H9 (cell line): ENCODE measurements around the gene PDE4C. TPM values are rescaled to one million over a fixed set of nuclear protein-coding genes. Genes with fewer than 3 reads are reported as not detected.

Experiments used
- DNase-seq: peaks from one replicate; pipeline ENCODE4 v3.0.0-alpha.2; 2017
- H2AFZ ChIP-seq: one replicate; pipeline ENCODE4 v1.6.1; 2013; ENCODE audit warnings: mild to moderate bottlenecking, low read length, control low read depth, moderate library complexity
- H2AK5ac ChIP-seq: 2 replicates; pipeline ENCODE4 v1.6.1; 2013; ENCODE audit warnings: low read length, control low read depth, mixed read lengths; ENCODE audit not compliant: insufficient read length
- H2BK120ac ChIP-seq: one replicate; pipeline ENCODE4 v1.6.1; 2013; ENCODE audit warnings: low read depth, mild to moderate bottlenecking, low read length, control low read depth, inconsistent platforms; ENCODE audit not compliant: poor library complexity, severe bottlenecking
- H2BK12ac ChIP-seq: 2 replicates; pipeline ENCODE4 v1.6.1; 2013; ENCODE audit warnings: low read length, control low read depth, mixed read lengths, low read depth; ENCODE audit not compliant: insufficient read length
- H2BK15ac ChIP-seq: 2 replicates; pipeline ENCODE4 v1.6.1; 2013; ENCODE audit warnings: low read depth, low read length, control low read depth
- H2BK20ac ChIP-seq: one replicate; pipeline ENCODE4 v1.6.1; 2013; ENCODE audit warnings: low read depth, mild to moderate bottlenecking, low read length, control low read depth, inconsistent platforms; ENCODE audit not compliant: poor library complexity, severe bottlenecking
- H2BK5ac ChIP-seq: 2 replicates; pipeline ENCODE4 v1.6.1; 2013; ENCODE audit warnings: low read length, control low read depth, mixed read lengths; ENCODE audit not compliant: insufficient read length
- H3K14ac ChIP-seq: 2 replicates; pipeline ENCODE4 v1.6.1; 2013; ENCODE audit warnings: low read length, control low read depth; ENCODE audit not compliant: insufficient read depth
- H3K18ac ChIP-seq: 2 replicates; pipeline ENCODE4 v1.6.1; 2013; ENCODE audit warnings: low read depth, mild to moderate bottlenecking, mixed read lengths, low read length, control low read depth; ENCODE audit not compliant: insufficient read length
- H3K23ac ChIP-seq: 2 replicates; pipeline ENCODE4 v1.6.1; 2013; ENCODE audit warnings: low read length, control low read depth, mixed read lengths, low read depth; ENCODE audit not compliant: insufficient read length
- H3K23me2 ChIP-seq: 2 replicates; pipeline ENCODE4 v1.6.1; 2013; ENCODE audit warnings: low read depth, mild to moderate bottlenecking, mixed read lengths, low read length, control low read depth; ENCODE audit not compliant: insufficient read length, poor library complexity, severe bottlenecking
- H3K27ac ChIP-seq: 2 replicates; pipeline ENCODE4 v1.5.1; 2013; ENCODE audit warnings: low read length, control low read depth, mixed read lengths, low read depth; ENCODE audit not compliant: insufficient read length
- H3K27me3 ChIP-seq: 2 replicates; pipeline ENCODE4 v1.6.1; 2013; ENCODE audit warnings: low read length, control low read depth, inconsistent platforms; ENCODE audit not compliant: insufficient read depth
- H3K4ac ChIP-seq: 2 replicates; pipeline ENCODE4 v1.6.1; 2013; ENCODE audit warnings: low read depth, mild to moderate bottlenecking, control low read depth, inconsistent platforms, low read length, moderate library complexity
- H3K4me1 ChIP-seq: 2 replicates; pipeline ENCODE4 v1.6.1; 2013; ENCODE audit warnings: low read length, control low read depth, inconsistent platforms; ENCODE audit not compliant: insufficient read depth
- H3K4me2 ChIP-seq: 2 replicates; pipeline ENCODE4 v1.6.1; 2013; ENCODE audit warnings: low read length, control low read depth, mixed read lengths; ENCODE audit not compliant: insufficient read length, insufficient read depth
- H3K56ac ChIP-seq: 2 replicates; pipeline ENCODE4 v1.6.1; 2013; ENCODE audit warnings: low read depth, mild to moderate bottlenecking, mixed read lengths, low read length, control low read depth; ENCODE audit not compliant: insufficient read length
- H3K79me1 ChIP-seq: 2 replicates; pipeline ENCODE4 v1.6.1; 2013; ENCODE audit warnings: low read depth, mild to moderate bottlenecking, moderate library complexity, low read length, control low read depth, inconsistent platforms; ENCODE audit not compliant: insufficient read depth, poor library complexity, severe bottlenecking
- H3K79me2 ChIP-seq: 2 replicates; pipeline ENCODE4 v1.6.1; 2013; ENCODE audit warnings: low read length, control low read depth, inconsistent platforms; ENCODE audit not compliant: insufficient read depth
- H3K9ac ChIP-seq: 2 replicates; pipeline ENCODE4 v1.6.1; 2013; ENCODE audit warnings: low read length, control low read depth, mixed read lengths; ENCODE audit not compliant: insufficient read length; ENCODE audit errors: extremely low read depth
- H3K9me3 ChIP-seq: one replicate; pipeline ENCODE4 v1.6.1; 2013; ENCODE audit warnings: low read depth, low read length, inconsistent platforms; ENCODE audit not compliant: control insufficient read depth
- H3T11ph ChIP-seq: one replicate; pipeline ENCODE4 v1.6.1; 2013; ENCODE audit warnings: mild to moderate bottlenecking, low read length, control low read depth, inconsistent platforms
- H4K20me1 ChIP-seq: one replicate; pipeline ENCODE4 v1.6.1; 2013; ENCODE audit not compliant: control insufficient read depth, insufficient read length, insufficient read depth
- H4K5ac ChIP-seq: 2 replicates; pipeline ENCODE4 v1.6.1; 2013; ENCODE audit warnings: low read depth, mild to moderate bottlenecking, mixed read lengths, low read length, control low read depth; ENCODE audit not compliant: insufficient read length
- H4K8ac ChIP-seq: replicated peaks from 2 replicates; pipeline ENCODE4 v1.6.1; 2013; ENCODE audit warnings: low read length, control low read depth, mixed read lengths, low read depth; ENCODE audit not compliant: insufficient read length
- H4K91ac ChIP-seq: 2 replicates; pipeline ENCODE4 v1.6.1; 2013; ENCODE audit warnings: low read depth, mild to moderate bottlenecking, moderate library complexity, mixed read lengths, low read length, control low read depth; ENCODE audit not compliant: insufficient read length
- H3K27ac Mint-ChIP-seq, 3 experiments: 2 replicates in 2 of 3; 3 replicates in 1 of 3; pipeline ENCODE4 v1.8.0; 2020 to 2021; ENCODE audit warnings: mixed read lengths in 3 of 3, mild to moderate bottlenecking in 1 of 3, moderate library complexity in 1 of 3
- H3K27me3 Mint-ChIP-seq: 2 replicates; pipeline ENCODE4 v1.8.0; 2021; ENCODE audit warnings: low read depth, mild to moderate bottlenecking, moderate library complexity, mixed read lengths
- H3K36me3 Mint-ChIP-seq, 3 experiments: 2 replicates in 2 of 3; 3 replicates in 1 of 3; pipeline ENCODE4 v1.8.0; 2020 to 2021; ENCODE audit warnings: low read depth in 3 of 3, mixed read lengths in 3 of 3; ENCODE audit not compliant: insufficient read depth in 1 of 3
- H3K4me1 Mint-ChIP-seq, 2 experiments: 2 replicates each; pipeline ENCODE4 v1.8.0; 2020; ENCODE audit warnings: mixed read lengths in 2 of 2
- H3K4me3 Mint-ChIP-seq, 2 experiments: 2 replicates in 1 of 2; 3 replicates in 1 of 2; pipeline ENCODE4 v1.8.0; 2020 to 2021; ENCODE audit warnings: mild to moderate bottlenecking in 2 of 2, mixed read lengths in 2 of 2, moderate library complexity in 1 of 2
- H3K9me3 Mint-ChIP-seq, 2 experiments: 2 replicates in 1 of 2; 3 replicates in 1 of 2; pipeline ENCODE4 v1.8.0; 2020; ENCODE audit warnings: mild to moderate bottlenecking in 2 of 2, mixed read lengths in 2 of 2, moderate library complexity in 1 of 2
- CTCF ChIP-seq: fragments of 200-600 bp; sonication (generic); conservative IDR thresholded peaks from 3 replicates; pipeline ENCODE4 v1.8.0; 2021; ENCODE audit warnings: antibody characterized with exemption, mild to moderate bottlenecking
- WGBS: extraction: QIAGEN DNeasy Blood & Tissue Kit; methylation state at CpG from one replicate; pipeline ENCODE4 v1.1.7; 2013; ENCODE audit warnings: missing lambda C conversion rate, low lambda C conversion rate, mixed read lengths; ENCODE audit not compliant: insufficient read length; ENCODE audit errors: extremely low coverage; 5-methylcytosine and 5-hydroxymethylcytosine counted together
- total RNA-seq: library from RNA; stranded (reverse); gene quantifications from 2 replicates; pipeline ENCODE4 v1.2.1, GENCODE V29; 2021

The PDE4C gene
- total RNA-seq, 1 experiment from 2014 or later: 1.8 TPM

DNA sequence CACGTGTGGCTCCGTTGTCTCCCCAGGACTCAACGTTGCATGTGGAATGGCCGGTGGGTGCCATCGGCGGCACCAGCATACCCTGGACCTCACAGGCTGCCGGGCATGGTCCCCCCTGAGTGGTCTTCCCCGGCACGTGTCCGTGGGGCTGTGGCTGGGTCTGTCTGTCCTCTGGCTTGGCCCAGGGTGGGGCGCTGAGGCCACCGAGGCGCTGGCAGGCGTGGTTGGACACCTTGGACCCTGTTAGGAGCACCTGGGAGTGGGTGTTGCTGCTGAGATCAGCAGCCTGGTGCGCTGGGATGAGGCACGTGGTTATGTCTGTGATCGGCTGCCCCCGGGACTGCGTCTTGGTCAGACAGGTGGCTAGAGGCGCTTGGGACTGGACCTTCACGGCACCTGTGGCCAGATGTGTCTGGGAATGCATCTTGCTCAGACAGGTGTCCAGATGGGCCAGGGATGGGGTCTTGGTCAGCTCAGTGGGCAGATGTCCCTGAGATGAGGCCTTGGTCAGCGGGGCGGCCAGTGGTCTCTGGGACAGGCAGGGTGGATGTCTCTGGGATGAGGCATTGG lies 38.8 kb upstream of the PDE4C start:
- Histone ChIP-seq H3K14ac (no peak overlapping the region), H3K9me3 (no peaks in the 10 kb centered on the region), H3K23ac (no peak overlapping the region), H3K4me2 (no peak overlapping the region), H2BK12ac (no peak overlapping the region), H4K5ac (no peak overlapping the region), H3T11ph (no peak overlapping the region), H2BK120ac (no peak overlapping the region), H3K4me1 (no peaks in the 10 kb centered on the region), H3K79me2 (no peaks in the 10 kb centered on the region), H3K27me3 (no peaks in the 10 kb centered on the region), H3K27ac (no peak overlapping the region), H3K4ac (no peak overlapping the region), H3K18ac (no peak overlapping the region), H2BK15ac (no peak overlapping the region), H2BK5ac (no peak overlapping the region), H2AFZ (no peak overlapping the region), H3K9ac (no peak overlapping the region), H4K8ac (no peak overlapping the region), H3K56ac (no peak overlapping the region), H3K79me1 (no peaks in the 10 kb centered on the region), H3K23me2 (no peaks in the 10 kb centered on the region), H2AK5ac (no peak overlapping the region), H4K91ac (no peak overlapping the region), H4K20me1 (no peaks in the 10 kb centered on the region), H2BK20ac (no peak overlapping the region)
- Mint-ChIP-seq H3K36me3 (peaks cover 2 to 20% (median 5%) of the 10 kb centered on the region in 3 experiments; a peak in 4 of 7 replicates), H3K9me3 (no peaks in the 10 kb centered on the region; a peak in 2 of 5 replicates), H3K4me3 (peak overlapping the region in 1 of 2 experiments; percentile 51; a peak in 1 of 5 replicates), H3K27ac (no peak overlapping the region), H3K27me3 (peaks cover 11% of the 10 kb centered on the region), H3K4me1 (no peaks in the 10 kb centered on the region)
- no peak for TF ChIP-seq CTCF
- no CpG with 5 or more reads among the region's 23 CpGs for WGBS
- DNase-seq: no peak
